ENCODE data around the gene S100Z.

S100Z gene

DNA sequence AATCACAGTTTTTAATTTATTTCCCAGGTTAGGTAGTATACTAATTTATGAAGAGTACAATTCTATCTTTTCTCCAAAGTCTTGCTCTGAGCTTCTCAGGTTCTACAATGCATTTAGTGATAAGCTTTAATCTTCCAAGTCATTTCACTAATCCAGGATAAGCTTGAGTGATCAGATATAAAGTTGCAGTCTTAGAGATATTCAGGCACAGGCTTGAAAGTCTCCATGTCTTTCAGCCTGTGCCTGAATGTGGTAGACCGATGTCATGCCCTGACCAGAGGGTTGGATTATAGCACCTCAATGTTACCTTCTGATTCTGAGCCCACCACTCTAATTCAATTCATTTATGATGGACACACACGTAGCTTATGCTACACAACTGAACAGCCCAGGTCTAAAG is 106.2 kb downstream of the S100Z start:
- DNase-seq = no peak

- DNase-seq = no peak
Observed at GRCh38 chr5:76958991-76959767, 109.4 kb downstream of the S100Z start.

DNA sequence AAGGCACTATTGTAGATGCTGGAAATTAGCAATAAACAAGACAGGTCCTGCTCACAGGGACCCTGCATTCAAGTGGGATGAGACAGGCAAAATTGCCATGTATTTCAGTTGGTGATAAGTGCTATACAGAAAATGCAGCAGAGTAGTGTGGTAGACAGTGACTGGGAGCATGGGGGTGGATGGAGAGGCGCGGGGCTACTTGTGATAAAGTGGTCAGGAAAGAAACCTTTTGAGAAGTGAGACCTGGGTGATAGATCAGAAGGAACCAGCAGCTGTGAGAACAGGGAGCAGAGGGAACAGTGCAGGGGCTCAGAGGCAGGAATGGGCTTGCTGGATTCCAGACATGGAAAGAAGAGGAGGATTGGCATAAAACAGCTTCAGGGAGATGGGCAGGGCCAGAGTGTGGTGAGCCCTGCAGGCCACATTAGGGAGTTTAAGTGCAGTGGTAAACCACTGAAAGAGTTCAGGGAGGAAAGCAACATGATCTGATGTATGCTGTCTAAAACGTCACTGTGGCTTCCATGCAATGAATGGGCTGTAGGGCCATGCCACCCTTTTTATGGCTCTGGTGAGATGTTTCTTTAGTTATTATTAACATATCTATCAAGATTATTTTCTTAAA is 110.3 kb downstream of the S100Z start:
- no peak for DNase-seq

DNA sequence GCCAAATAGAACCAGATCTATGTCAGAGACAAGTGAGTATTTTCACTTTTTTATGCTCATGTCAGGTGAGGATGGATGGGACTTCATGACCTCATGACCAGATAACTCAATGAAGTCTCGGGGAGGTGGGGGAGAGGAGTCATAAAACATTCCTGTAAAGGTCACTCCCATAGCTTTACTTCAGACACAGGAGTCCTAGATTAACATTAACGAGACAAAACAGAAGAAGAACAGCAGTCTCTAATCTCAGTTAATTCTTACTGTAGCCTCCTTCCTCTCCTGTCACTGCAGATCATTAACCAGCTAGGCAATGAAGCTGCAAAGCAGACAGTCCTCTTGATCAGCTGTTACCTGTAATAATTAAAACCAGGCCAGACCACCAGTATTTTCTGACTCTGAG is 114.2 kb downstream of the S100Z start:
- no peak for DNase-seq
